ENCODE data around the gene NUDT3. TPM values are rescaled to one million over a fixed set of nuclear protein-coding genes. Genes with fewer than 3 reads are reported as not detected.

NUDT3 gene
- total and polyA plus RNA-seq, 9 of the 15 experiments (the other 6 are each of a cell fraction or from before 2014, with no cell fraction given): 5.4 to 81.2 (median 56.4) TPM

GRCh38 chr6:34324738-34325444 lies 67.6 kb downstream of the NUDT3 start (continued):
- TF ChIP-seq MEF2A (IDR thresholded peaks at IDR 0.05; ENCODE audit: control insufficient read depth, low read depth, low read length) (no peak), XRCC3 (IDR thresholded peaks at IDR 0.05) (no peak), PREB (CRISPR knock-in tag; IDR thresholded peaks at IDR 0.05) (no peak), SNRNP70 (optimal IDR thresholded peaks at IDR 0.05; ENCODE audit: low read depth, low read length) (no peak), PKNOX1 (IDR thresholded peaks at IDR 0.05) (no peak), MAFK (IDR thresholded peaks at IDR 0.05; ENCODE audit: low read length) (no peak), NCOA2 (IDR thresholded peaks at IDR 0.05; ENCODE audit: partially characterized antibody in 2 of 2) (no peak), ZNF174 (CRISPR knock-in tag; IDR thresholded peaks at IDR 0.05) (0 out of 2 replicates have a peak, but pooled peaks have one; percentile 10), RNF2 (IDR thresholded peaks at IDR 0.05) (no peak), SPI1 (IDR thresholded peaks at IDR 0.05; ENCODE audit: borderline replicate concordance, low read depth, low read length) (no peak), IRF2 (CRISPR knock-in tag; IDR thresholded peaks at IDR 0.05) (no peak), RB1 (IDR thresholded peaks at IDR 0.05; ENCODE audit: low read depth) (no peak), ZBTB17 (CRISPR knock-in tag; IDR thresholded peaks at IDR 0.05) (peak; percentile 76), ELF2 (CRISPR knock-in tag; IDR thresholded peaks at IDR 0.05) (no peak), SP1 (CRISPR knock-in tag; IDR thresholded peaks at IDR 0.05) (no peak), ZNF408 (CRISPR knock-in tag; IDR thresholded peaks at IDR 0.05; ENCODE audit: low read depth) (no peak), ELK1 (CRISPR knock-in tag; IDR thresholded peaks at IDR 0.05) (no peak), ZNF253 (CRISPR knock-in tag; conservative IDR thresholded peaks at IDR 0.05) (no peak), MXI1 (IDR thresholded peaks at IDR 0.05; ENCODE audit: low read depth, low read length) (no peak), USF2 (CRISPR knock-in tag; IDR thresholded peaks at IDR 0.05) (peak; percentile 85), RBM22 (IDR thresholded peaks at IDR 0.05; ENCODE audit: low read depth, low read length, poor library complexity, severe bottlenecking) (no peak), NFYB (IDR thresholded peaks at IDR 0.05; ENCODE audit: extremely low read depth, insufficient read length) (no peak), ZNF3 (CRISPR knock-in tag; IDR thresholded peaks at IDR 0.05) (no peak), ZNF766 (CRISPR knock-in tag; conservative IDR thresholded peaks at IDR 0.05) (0 out of 2 replicates have a peak, but pooled peaks have one; percentile 55), PML (IDR thresholded peaks at IDR 0.05; ENCODE audit: low read length) (no peak), FOXM1 (IDR thresholded peaks at IDR 0.05; ENCODE audit: low read depth) (no peak), FOXM1 (CRISPR knock-in tag; IDR thresholded peaks at IDR 0.05; ENCODE audit: low read depth) (no peak)
